Central memory CD8-positive, alpha-beta T cell (primary cell): ENCODE results near the gene SMPDL3A.

Source experiments
- ATAC-seq: fragments of 150-1000 bp; cut with Tn5 transposase; replicated peaks from 2 replicates; pipeline ENCODE4 v1.10.0; 2022; ENCODE audit warnings: mild to moderate bottlenecking, moderate FRiP score, moderate number of reproducible peaks; ENCODE audit not compliant: poor library complexity, severe bottlenecking; ENCODE audit errors: extremely low read depth
- DNase-seq, 2 donors: peaks; one replicate each; pipeline ENCODE4 v3.0.0; 2021; ENCODE audit warnings: low spot score in 2 of 2
- H3K27ac Mint-ChIP-seq: one replicate; pipeline ENCODE4 v1.8.0; 2022; ENCODE audit warnings: low read depth, mild to moderate bottlenecking, moderate library complexity, mixed read lengths
- H3K27me3 Mint-ChIP-seq: one replicate; pipeline ENCODE4 v1.8.0; 2022; ENCODE audit warnings: mixed read lengths
- H3K36me3 Mint-ChIP-seq: one replicate; pipeline ENCODE4 v1.8.0; 2022; ENCODE audit warnings: mild to moderate bottlenecking, moderate library complexity, mixed read lengths; ENCODE audit not compliant: insufficient read depth
- H3K4me1 Mint-ChIP-seq: one replicate; pipeline ENCODE4 v1.8.0; 2022; ENCODE audit warnings: mixed read lengths
- H3K4me3 Mint-ChIP-seq: one replicate; pipeline ENCODE4 v1.8.0; 2022; ENCODE audit warnings: mild to moderate bottlenecking, moderate library complexity, mixed read lengths
- H3K9me3 Mint-ChIP-seq: one replicate; pipeline ENCODE4 v1.8.0; 2022; ENCODE audit warnings: mixed read lengths

The SMPDL3A gene

GRCh38 chr6:122821095-122821494 is 32.0 kb downstream of the SMPDL3A start:
- ATAC-seq, result no peak
- peaks cover 7% of the 10 kb centered on the region for H3K27me3 Mint-ChIP-seq

GRCh38 chr6:122825163-122825562 is 36.1 kb downstream of the SMPDL3A start:
- ATAC-seq (no peak), DNase-seq (no peak)

More at GRCh38 chr6:122821095-122821494, 32.0 kb downstream of the SMPDL3A start:
- H3K9me3 Mint-ChIP-seq, result no peaks in the 10 kb centered on the region
- no peaks in the 10 kb centered on the region for H3K36me3 Mint-ChIP-seq
- H3K4me1 Mint-ChIP-seq, result no peaks in the 10 kb centered on the region
- H3K4me3 Mint-ChIP-seq, result no peak overlapping the region
- DNase-seq, result no peak
- H3K27ac Mint-ChIP-seq, result no peak overlapping the region

GRCh38 chr6:122829456-122829855 is 40.4 kb downstream of the SMPDL3A start:
- H3K27me3 Mint-ChIP-seq, result no peaks in the 10 kb centered on the region
- no peak overlapping the region for H3K4me3 Mint-ChIP-seq
- no peaks in the 10 kb centered on the region for H3K9me3 Mint-ChIP-seq
- ATAC-seq, result no peak
- H3K27ac Mint-ChIP-seq, result no peak overlapping the region
- H3K36me3 Mint-ChIP-seq, result no peaks in the 10 kb centered on the region
- DNase-seq, result no peak
- H3K4me1 Mint-ChIP-seq, result no peaks in the 10 kb centered on the region

More at GRCh38 chr6:122825163-122825562, 36.1 kb downstream of the SMPDL3A start:
- Mint-ChIP-seq H3K4me3 (no peak overlapping the region), H3K9me3 (no peaks in the 10 kb centered on the region), H3K27ac (peak overlapping the region; percentile 19), H3K27me3 (no peaks in the 10 kb centered on the region), H3K36me3 (no peaks in the 10 kb centered on the region), H3K4me1 (no peaks in the 10 kb centered on the region)

GRCh38 chr6:122831511-122831910 is 42.5 kb downstream of the SMPDL3A start:
- no peak for DNase-seq
- no peak for ATAC-seq
- Mint-ChIP-seq H3K27ac (no peak overlapping the region), H3K9me3 (no peaks in the 10 kb centered on the region), H3K27me3 (peaks cover 8% of the 10 kb centered on the region), H3K4me3 (no peak overlapping the region), H3K4me1 (no peaks in the 10 kb centered on the region), H3K36me3 (no peaks in the 10 kb centered on the region)

- no peak for DNase-seq
- H3K9me3 Mint-ChIP-seq, result no peaks in the 10 kb centered on the region
- no peak for ATAC-seq
- no peaks in the 10 kb centered on the region for H3K36me3 Mint-ChIP-seq
- no peak overlapping the region for H3K27ac Mint-ChIP-seq
- H3K4me3 Mint-ChIP-seq, result no peak overlapping the region
- peaks cover 11% of the 10 kb centered on the region for H3K27me3 Mint-ChIP-seq
- H3K4me1 Mint-ChIP-seq, result no peaks in the 10 kb centered on the region
Observed at GRCh38 chr6:122832459-122832858, 43.4 kb downstream of the SMPDL3A start.

GRCh38 chr6:122833021-122833491 is 44.0 kb downstream of the SMPDL3A start:
- no peaks in the 10 kb centered on the region for H3K36me3 Mint-ChIP-seq
- H3K4me1 Mint-ChIP-seq, result no peaks in the 10 kb centered on the region
- peaks cover 11% of the 10 kb centered on the region for H3K27me3 Mint-ChIP-seq
- no peak overlapping the region for H3K27ac Mint-ChIP-seq
- H3K9me3 Mint-ChIP-seq, result no peaks in the 10 kb centered on the region
- no peak overlapping the region for H3K4me3 Mint-ChIP-seq
- DNase-seq, result no peak
- ATAC-seq, result no peak

GRCh38 chr6:122838060-122838780 is 49.2 kb downstream of the SMPDL3A start:
- Mint-ChIP-seq H3K9me3 (no peaks in the 10 kb centered on the region), H3K27me3 (peaks cover 11% of the 10 kb centered on the region), H3K36me3 (no peaks in the 10 kb centered on the region), H3K4me1 (no peaks in the 10 kb centered on the region), H3K27ac (no peak overlapping the region), H3K4me3 (no peak overlapping the region)
- DNase-seq (no peak), ATAC-seq (no peak)

GRCh38 chr6:122839472-122839871 is 50.4 kb downstream of the SMPDL3A start:
- Mint-ChIP-seq H3K4me3 (no peak overlapping the region), H3K36me3 (no peaks in the 10 kb centered on the region), H3K27me3 (peaks cover 11% of the 10 kb centered on the region), H3K9me3 (no peaks in the 10 kb centered on the region), H3K27ac (no peak overlapping the region), H3K4me1 (no peaks in the 10 kb centered on the region)
- DNase-seq (peak in 1 of 2 donors; percentile 22), ATAC-seq (no peak)

- H3K27me3 Mint-ChIP-seq, result peaks cover 11% of the 10 kb centered on the region
- H3K9me3 Mint-ChIP-seq, result no peaks in the 10 kb centered on the region
- H3K36me3 Mint-ChIP-seq, result no peaks in the 10 kb centered on the region
- no peak for ATAC-seq
- no peak for DNase-seq
- no peaks in the 10 kb centered on the region for H3K4me1 Mint-ChIP-seq
- H3K27ac Mint-ChIP-seq, result no peak overlapping the region
- H3K4me3 Mint-ChIP-seq, result no peak overlapping the region
Observed at GRCh38 chr6:122839906-122840305, 50.8 kb downstream of the SMPDL3A start.

GRCh38 chr6:122845464-122845863 is 56.4 kb downstream of the SMPDL3A start:
- Mint-ChIP-seq H3K4me1 (no peaks in the 10 kb centered on the region), H3K27ac (no peak overlapping the region), H3K27me3 (no peaks in the 10 kb centered on the region), H3K36me3 (no peaks in the 10 kb centered on the region), H3K4me3 (no peak overlapping the region), H3K9me3 (no peaks in the 10 kb centered on the region)
- ATAC-seq (no peak), DNase-seq (no peak)

- no peak for ATAC-seq
- H3K4me1 Mint-ChIP-seq, result no peaks in the 10 kb centered on the region
- no peak for DNase-seq
- H3K9me3 Mint-ChIP-seq, result no peaks in the 10 kb centered on the region
- no peak overlapping the region for H3K27ac Mint-ChIP-seq
- no peaks in the 10 kb centered on the region for H3K36me3 Mint-ChIP-seq
- H3K4me3 Mint-ChIP-seq, result no peak overlapping the region
- no peaks in the 10 kb centered on the region for H3K27me3 Mint-ChIP-seq
Observed at GRCh38 chr6:122845916-122846612, 57.0 kb downstream of the SMPDL3A start.

GRCh38 chr6:122853259-122853995 is 64.4 kb downstream of the SMPDL3A start:
- no peaks in the 10 kb centered on the region for H3K27me3 Mint-ChIP-seq
- H3K4me3 Mint-ChIP-seq, result no peak overlapping the region
- ATAC-seq (no peak), DNase-seq (no peak)
- H3K27ac Mint-ChIP-seq, result no peak overlapping the region
- H3K36me3 Mint-ChIP-seq, result no peaks in the 10 kb centered on the region
- no peaks in the 10 kb centered on the region for H3K9me3 Mint-ChIP-seq
- no peaks in the 10 kb centered on the region for H3K4me1 Mint-ChIP-seq
